Measurements from ENCODE around the gene RAPGEF1. TPM values are rescaled to one million over a fixed set of nuclear protein-coding genes. Genes with fewer than 3 reads are reported as not detected.
A peak's percentile ranks its signal among the peaks of the same experiment; 100 is the strongest.
"Not testable (repeated sequence)": the region's sequence is repeated elsewhere in the genome, so short reads cannot be mapped to it uniquely, and the experiment has no call there.

The RAPGEF1 gene
- total and polyA plus RNA-seq, 2 experiments from 2014 or later, result 3.3 to 24.1 TPM

DNA sequence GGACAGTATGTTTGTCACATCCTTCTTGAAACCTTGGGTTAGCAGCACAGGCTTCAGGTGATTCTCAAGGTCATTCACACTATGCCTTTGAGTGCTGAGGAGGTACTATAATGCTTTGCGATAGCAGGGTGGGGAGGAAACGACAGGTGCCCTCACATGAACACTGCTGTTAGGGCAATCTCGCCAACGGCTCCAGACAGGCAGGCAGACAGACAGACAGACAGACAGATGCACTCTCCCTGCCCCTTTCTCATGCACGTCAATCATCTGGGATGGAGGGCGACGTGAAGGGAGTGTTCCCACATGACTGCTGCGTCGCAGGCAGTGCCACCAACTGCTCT lies 82.9 kb downstream of the RAPGEF1 start:
- no peak overlapping the region for H3K4me3 ChIP-seq
- no peaks in the 10 kb centered on the region for H3K9me3 ChIP-seq (ENCODE audit: low read depth)
- H3K79me2 ChIP-seq (ENCODE audit: insufficient read depth), result peaks cover 86% of the 10 kb centered on the region
- 93 to 94% methylated on average over 9 of the region's 9 CpGs for WGBS, 2 experiments (ENCODE audit: low coverage in 1 of 2, low lambda C conversion rate in 2 of 2, missing lambda C conversion rate in 2 of 2)
- DNase-seq, result no peak
- H3K27me3 ChIP-seq (replicated peaks; ENCODE audit: insufficient read depth), result no peaks in the 10 kb centered on the region
- H3K4me1 ChIP-seq (ENCODE audit: insufficient read depth), result peaks cover 21% of the 10 kb centered on the region
- H2AFZ ChIP-seq, result no peak overlapping the region
- no peak overlapping the region for H3K9ac ChIP-seq
- peaks cover 20% of the 10 kb centered on the region for H3F3A ChIP-seq (ENCODE audit: insufficient read depth)
- no peaks in the 10 kb centered on the region for H3K9me2 ChIP-seq (ENCODE audit: insufficient read depth)
- in situ Hi-C loops (cut with MboI), result no loop called here
- H4K20me1 ChIP-seq (ENCODE audit: insufficient read depth), result no peaks in the 10 kb centered on the region
- no peak overlapping the region for H3K4me2 ChIP-seq (ENCODE audit: unreplicated experiment)
- H3K36me3 ChIP-seq (ENCODE audit: low read depth), result no peaks in the 10 kb centered on the region
- TF ChIP-seq EZH2 (IDR thresholded peaks at IDR 0.05; ENCODE audit: insufficient read depth, poor library complexity, severe bottlenecking), result no peak
- no peak for TF ChIP-seq EZH2phosphoT487 (IDR thresholded peaks at IDR 0.05; ENCODE audit: insufficient read depth, low read depth)
- H3K27ac ChIP-seq, result no peak overlapping the region

DNA sequence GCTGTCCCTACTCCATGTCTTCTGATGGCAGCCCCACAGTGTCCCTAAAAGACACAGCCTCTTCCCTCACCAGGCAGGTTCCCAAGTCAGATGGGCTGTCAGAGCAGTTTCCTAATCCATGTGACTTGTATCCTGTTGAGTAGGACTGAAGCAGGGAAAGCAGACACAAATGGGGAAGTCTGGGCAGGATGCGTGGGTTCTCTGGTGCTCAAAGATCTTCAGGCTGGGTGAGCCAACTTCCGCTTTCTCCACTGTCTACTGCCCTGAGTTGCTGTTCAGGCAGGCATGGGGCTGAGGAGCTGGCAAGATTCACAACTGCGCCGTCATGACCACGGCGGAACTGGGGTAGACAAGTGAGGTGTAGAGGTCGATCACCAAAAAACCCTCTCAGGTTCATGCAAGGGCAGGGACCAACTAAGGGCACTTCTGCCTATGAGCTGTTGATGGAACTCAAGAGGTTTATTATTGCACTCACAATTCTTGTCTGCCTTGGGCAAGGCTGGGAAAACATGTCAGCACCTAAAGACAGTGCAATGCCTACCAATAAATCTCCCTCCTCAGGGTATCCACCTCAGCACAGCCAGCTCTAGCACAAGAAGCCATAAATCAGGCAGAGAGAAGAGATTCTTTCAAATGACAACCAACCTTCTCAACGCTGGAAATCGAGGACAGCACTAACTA lies 83.4 kb downstream of the RAPGEF1 start:
- H2AFZ ChIP-seq, result no peak overlapping the region
- H3K4me3 ChIP-seq, result no peak overlapping the region
- H4K20me1 ChIP-seq (ENCODE audit: insufficient read depth), result no peaks in the 10 kb centered on the region
- in situ Hi-C loops (cut with MboI), result no loop called here
- H3K4me1 ChIP-seq (ENCODE audit: insufficient read depth), result peaks cover 26% of the 10 kb centered on the region
- H3K27ac ChIP-seq, result no peak overlapping the region
- no peaks in the 10 kb centered on the region for H3K27me3 ChIP-seq (replicated peaks; ENCODE audit: insufficient read depth)
- no peaks in the 10 kb centered on the region for H3K36me3 ChIP-seq (ENCODE audit: low read depth)
- 79 to 80% methylated on average over 9 of the region's 9 CpGs for WGBS, 2 experiments (ENCODE audit: low coverage in 1 of 2, low lambda C conversion rate in 2 of 2, missing lambda C conversion rate in 2 of 2)
- H3F3A ChIP-seq (ENCODE audit: insufficient read depth), result peaks cover 24% of the 10 kb centered on the region
- DNase-seq, result no peak
- TF ChIP-seq EZH2 (IDR thresholded peaks at IDR 0.05; ENCODE audit: insufficient read depth, poor library complexity, severe bottlenecking) (no peak), EZH2phosphoT487 (IDR thresholded peaks at IDR 0.05; ENCODE audit: insufficient read depth, low read depth) (no peak)
- no peaks in the 10 kb centered on the region for H3K9me2 ChIP-seq (ENCODE audit: insufficient read depth)
- H3K9me3 ChIP-seq (ENCODE audit: low read depth), result no peaks in the 10 kb centered on the region
- H3K4me2 ChIP-seq (ENCODE audit: unreplicated experiment), result no peak overlapping the region
- peaks cover 83% of the 10 kb centered on the region for H3K79me2 ChIP-seq (ENCODE audit: insufficient read depth)
- no peak overlapping the region for H3K9ac ChIP-seq

DNA sequence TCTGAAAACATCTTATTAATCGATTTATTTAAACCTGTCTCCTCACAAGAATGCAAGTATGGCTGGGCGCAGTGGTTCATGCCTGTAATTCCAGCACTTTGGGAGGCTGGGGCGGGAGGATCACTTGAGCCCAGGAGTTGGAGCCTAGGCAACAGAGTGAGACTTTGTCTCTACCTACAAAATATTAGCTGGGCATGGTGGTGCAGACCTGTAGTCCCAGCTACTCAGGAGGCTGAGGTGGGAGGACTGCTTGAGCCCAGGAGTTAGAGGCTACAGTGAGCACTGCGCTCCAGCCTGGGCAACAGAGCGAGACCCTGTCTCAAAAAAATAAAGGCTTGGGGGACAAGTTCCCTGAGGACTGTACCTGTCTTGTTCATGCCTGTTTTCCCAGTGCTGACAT lies 85.5 kb downstream of the RAPGEF1 start:
- in situ Hi-C loops (cut with MboI); DNase-seq; H3K4me3 ChIP-seq; H3K9me3 ChIP-seq (ENCODE audit: low read depth); H4K20me1 ChIP-seq (ENCODE audit: insufficient read depth); H3K9me2 ChIP-seq (ENCODE audit: insufficient read depth); H3K36me3 ChIP-seq (ENCODE audit: low read depth); H3K4me2 ChIP-seq (ENCODE audit: unreplicated experiment); H3K27me3 ChIP-seq (replicated peaks; ENCODE audit: insufficient read depth); H2AFZ ChIP-seq; H3K9ac ChIP-seq; H3K27ac ChIP-seq: not testable (repeated sequence)
- whole genome bisulfite sequencing, 2 experiments (ENCODE audit: low coverage in 1 of 2, low lambda C conversion rate in 2 of 2, missing lambda C conversion rate in 2 of 2), result 94 to 95% methylated on average over 5 of the region's 5 CpGs
- H3F3A ChIP-seq (ENCODE audit: insufficient read depth), result peaks cover 38% of the 10 kb centered on the region
- peaks cover 44% of the 10 kb centered on the region for H3K4me1 ChIP-seq (ENCODE audit: insufficient read depth)
- H3K79me2 ChIP-seq (ENCODE audit: insufficient read depth), result peaks cover 62% of the 10 kb centered on the region

DNA sequence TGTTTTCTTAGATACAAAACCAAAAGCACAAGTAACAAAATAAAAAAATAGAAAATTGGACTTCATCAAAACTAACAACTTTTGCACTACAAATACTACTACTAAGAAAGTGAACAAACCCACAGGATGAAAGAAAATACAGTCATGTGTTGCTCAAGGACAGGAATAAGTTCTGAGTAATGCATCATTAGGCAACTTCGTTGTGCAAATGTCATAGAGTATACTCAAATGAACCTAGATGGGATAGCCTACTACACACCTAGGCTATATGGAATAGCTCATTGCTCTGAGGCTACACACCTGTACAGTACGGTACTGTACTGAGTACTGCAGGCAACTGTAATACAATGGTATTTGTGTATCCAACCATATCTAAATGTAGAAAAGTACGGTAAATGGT lies 88.3 kb downstream of the RAPGEF1 start:
- no peak overlapping the region for H3K4me3 ChIP-seq
- TF ChIP-seq EZH2 (IDR thresholded peaks at IDR 0.05; ENCODE audit: insufficient read depth, poor library complexity, severe bottlenecking), result no peak
- TF ChIP-seq EZH2phosphoT487 (IDR thresholded peaks at IDR 0.05; ENCODE audit: insufficient read depth, low read depth), result no peak
- in situ Hi-C loops (cut with MboI), result no loop called here
- no peaks in the 10 kb centered on the region for H3K9me2 ChIP-seq (ENCODE audit: insufficient read depth)
- H3F3A ChIP-seq (ENCODE audit: insufficient read depth), result peaks cover 33% of the 10 kb centered on the region
- DNase-seq, result peak; percentile 88
- H4K20me1 ChIP-seq (ENCODE audit: insufficient read depth), result no peaks in the 10 kb centered on the region
- no peaks in the 10 kb centered on the region for H3K27me3 ChIP-seq (replicated peaks; ENCODE audit: insufficient read depth)
- H3K36me3 ChIP-seq (ENCODE audit: low read depth), result no peaks in the 10 kb centered on the region
- no peak overlapping the region for H2AFZ ChIP-seq
- peak overlapping the region; percentile 57 for H3K9ac ChIP-seq
- peak overlapping the region; percentile 28 for H3K4me2 ChIP-seq (ENCODE audit: unreplicated experiment)
- no peaks in the 10 kb centered on the region for H3K9me3 ChIP-seq (ENCODE audit: low read depth)
- peaks cover 43% of the 10 kb centered on the region for H3K79me2 ChIP-seq (ENCODE audit: insufficient read depth)
- WGBS, 2 experiments (ENCODE audit: low coverage in 1 of 2, low lambda C conversion rate in 2 of 2, missing lambda C conversion rate in 2 of 2), result 51 to 55% methylated on average over 3 of the region's 3 CpGs
- peak overlapping the region; percentile 95 for H3K27ac ChIP-seq
- H3K4me1 ChIP-seq (ENCODE audit: insufficient read depth), result peaks cover 29% of the 10 kb centered on the region

DNA sequence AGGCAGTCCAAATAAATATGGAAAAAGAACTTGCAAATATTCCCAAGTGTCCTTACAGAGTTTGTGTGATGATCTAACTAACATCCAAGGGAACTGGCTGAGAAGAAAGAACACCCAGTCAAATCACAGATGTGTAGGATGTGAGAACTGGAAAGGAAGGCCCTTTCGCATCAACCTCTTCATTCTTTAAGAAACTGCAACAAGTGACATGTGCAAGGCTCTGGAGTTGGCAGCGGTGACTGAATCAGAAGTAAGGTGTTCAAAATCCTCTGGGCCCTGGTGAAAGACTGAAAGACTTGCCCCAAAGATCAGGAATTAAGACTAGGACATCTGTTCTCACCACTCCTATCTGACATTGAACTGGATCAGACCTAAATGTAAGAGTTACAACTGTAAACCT lies 88.7 kb downstream of the RAPGEF1 start:
- peaks cover 29% of the 10 kb centered on the region for H3K4me1 ChIP-seq (ENCODE audit: insufficient read depth)
- no peaks in the 10 kb centered on the region for H3K9me2 ChIP-seq (ENCODE audit: insufficient read depth)
- no peaks in the 10 kb centered on the region for H3K9me3 ChIP-seq (ENCODE audit: low read depth)
- peaks cover 39% of the 10 kb centered on the region for H3K79me2 ChIP-seq (ENCODE audit: insufficient read depth)
- H4K20me1 ChIP-seq (ENCODE audit: insufficient read depth), result no peaks in the 10 kb centered on the region
- DNase-seq, result no peak
- no peak for TF ChIP-seq EZH2 (IDR thresholded peaks at IDR 0.05; ENCODE audit: insufficient read depth, poor library complexity, severe bottlenecking)
- TF ChIP-seq EZH2phosphoT487 (IDR thresholded peaks at IDR 0.05; ENCODE audit: insufficient read depth, low read depth), result no peak
- no peaks in the 10 kb centered on the region for H3K36me3 ChIP-seq (ENCODE audit: low read depth)
- in situ Hi-C loops (cut with MboI), result no loop called here
- H3K27me3 ChIP-seq (replicated peaks; ENCODE audit: insufficient read depth), result no peaks in the 10 kb centered on the region
- 92 to 97% methylated on average over 2 of the region's 2 CpGs for WGBS, 2 experiments (ENCODE audit: low coverage in 1 of 2, low lambda C conversion rate in 2 of 2, missing lambda C conversion rate in 2 of 2)
- H3K27ac ChIP-seq, result peak overlapping the region; percentile 95
- H3K4me2 ChIP-seq (ENCODE audit: unreplicated experiment), result peak overlapping the region; percentile 28
- H2AFZ ChIP-seq, result no peak overlapping the region
- peaks cover 33% of the 10 kb centered on the region for H3F3A ChIP-seq (ENCODE audit: insufficient read depth)
- H3K9ac ChIP-seq, result peak overlapping the region; percentile 57
- H3K4me3 ChIP-seq, result no peak overlapping the region
